UCSD-AML1 (cell line): ENCODE data around the gene ST7.

Source experiments
- DNase-seq: peaks from one replicate; lab custom pipeline; 2025; ENCODE audit not compliant: unreplicated experiment; lab: John Stamatoyannopoulos, UW

Gene ST7

GRCh38 chr7:117087639-117088396 lies 134.5 kb downstream of the ST7 start:
- peak; percentile 8 for DNase-seq

GRCh38 chr7:117088623-117089194 lies 135.4 kb downstream of the ST7 start:
- DNase-seq = no peak

GRCh38 chr7:117090791-117091190 lies 137.5 kb downstream of the ST7 start:
- no peak for DNase-seq

GRCh38 chr7:117091721-117092120 lies 138.4 kb downstream of the ST7 start:
- DNase-seq = no peak

GRCh38 chr7:117092785-117093184 lies 139.5 kb downstream of the ST7 start:
- DNase-seq = no peak

- DNase-seq = no peak
Observed at GRCh38 chr7:117094457-117094856, 141.2 kb downstream of the ST7 start.

- DNase-seq = no peak
Observed at GRCh38 chr7:117095055-117095454, 141.8 kb downstream of the ST7 start.

- DNase-seq = no peak
Observed at GRCh38 chr7:117096330-117096729, 143.0 kb downstream of the ST7 start.

- DNase-seq = no peak
Observed at GRCh38 chr7:117096942-117097341, 143.6 kb downstream of the ST7 start.

GRCh38 chr7:117097860-117098259 lies 144.6 kb downstream of the ST7 start:
- no peak for DNase-seq

GRCh38 chr7:117098457-117098856 lies 145.2 kb downstream of the ST7 start:
- DNase-seq = no peak

- DNase-seq = no peak
Observed at GRCh38 chr7:117101026-117101425, 147.7 kb downstream of the ST7 start.

GRCh38 chr7:117110480-117111315 lies 157.4 kb downstream of the ST7 start:
- DNase-seq = peak; percentile 33

- no peak for DNase-seq
Observed at GRCh38 chr7:117111535-117111934, 158.2 kb downstream of the ST7 start.

GRCh38 chr7:117112640-117113039 lies 159.3 kb downstream of the ST7 start:
- no peak for DNase-seq

- no peak for DNase-seq
Observed at GRCh38 chr7:117113871-117114270, 160.6 kb downstream of the ST7 start.

- DNase-seq = no peak
Observed at GRCh38 chr7:117114272-117114671, 161.0 kb downstream of the ST7 start.

- DNase-seq = no peak
Observed at GRCh38 chr7:117116211-117116610, 162.9 kb downstream of the ST7 start.

- no peak for DNase-seq
Observed at GRCh38 chr7:117117172-117117571, 163.9 kb downstream of the ST7 start.

GRCh38 chr7:117118579-117119180 lies 165.4 kb downstream of the ST7 start:
- DNase-seq = no peak

GRCh38 chr7:117119192-117119924 lies 166.1 kb downstream of the ST7 start:
- peak; percentile 54 for DNase-seq
